ENCODE data around the gene C6orf132. TPM values are rescaled to one million over a fixed set of nuclear protein-coding genes. Genes with fewer than 3 reads are reported as not detected.
A peak's percentile ranks its signal among the peaks of the same experiment; 100 is the strongest.

Gene C6orf132
- total RNA-seq, 1 donor: 4.3 TPM

GRCh38 chr6:42179945-42180313 lies 37.5 kb upstream of the C6orf132 start:
- TF ChIP-seq CTCF (IDR thresholded peaks at IDR 0.05; ENCODE audit: insufficient read depth, low read depth, low read length): no peak
- no peak for DNase-seq (ENCODE audit: low read depth)
- H3K4me3 ChIP-seq (ENCODE audit: low read depth, low read length): no peak overlapping the region

DNA sequence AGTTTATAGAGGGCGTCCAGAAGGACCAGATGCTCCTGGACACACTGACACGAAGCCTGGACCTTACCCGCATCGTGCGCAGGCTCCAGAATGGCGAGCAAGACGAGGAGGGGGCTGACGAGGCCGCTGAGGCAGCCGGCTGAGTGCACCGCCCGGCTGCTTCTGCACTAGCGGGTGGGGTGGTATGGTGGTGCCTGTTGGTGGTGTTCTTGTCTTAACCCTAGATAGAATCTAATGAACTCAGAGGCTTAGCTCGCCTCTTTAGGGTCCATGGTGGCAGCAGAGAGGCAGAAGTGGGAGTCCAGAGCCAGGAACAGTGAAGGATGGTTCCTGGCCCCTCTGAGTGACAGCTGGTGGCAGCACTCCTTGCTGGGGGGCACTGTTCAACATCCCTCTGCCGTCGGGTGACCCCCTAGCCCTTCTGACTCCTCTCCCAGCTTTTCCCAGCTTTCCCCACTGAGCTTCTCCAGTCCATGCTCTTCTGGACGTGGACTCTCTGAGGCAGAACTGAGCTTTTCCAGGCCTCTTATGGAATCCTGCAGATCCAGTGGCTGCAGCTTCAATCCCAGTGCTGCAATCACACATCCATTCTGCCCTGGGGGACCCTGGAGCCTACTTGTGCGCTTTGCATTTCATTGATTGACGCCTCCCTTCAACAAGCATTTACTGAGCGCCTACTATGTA lies 37.0 kb upstream of the C6orf132 start:
- no peak overlapping the region for H3K4me3 ChIP-seq (ENCODE audit: low read depth, low read length)
- DNase-seq (ENCODE audit: low read depth): no peak
- TF ChIP-seq CTCF (IDR thresholded peaks at IDR 0.05; ENCODE audit: insufficient read depth, low read depth, low read length): no peak

GRCh38 chr6:42177514-42178364 lies 35.3 kb upstream of the C6orf132 start:
- no peak for TF ChIP-seq CTCF (IDR thresholded peaks at IDR 0.05; ENCODE audit: insufficient read depth, low read depth, low read length)
- DNase-seq (ENCODE audit: low read depth): no peak
- peak overlapping the region; percentile 23 for H3K4me3 ChIP-seq (ENCODE audit: low read depth, low read length)

- DNase-seq (ENCODE audit: low read depth): no peak
- TF ChIP-seq CTCF (IDR thresholded peaks at IDR 0.05; ENCODE audit: insufficient read depth, low read depth, low read length): no peak
- H3K4me3 ChIP-seq (ENCODE audit: low read depth, low read length): no peak overlapping the region
These were observed 34.6 kb upstream of the C6orf132 start for GRCh38 chr6:42176981-42177380.

DNA sequence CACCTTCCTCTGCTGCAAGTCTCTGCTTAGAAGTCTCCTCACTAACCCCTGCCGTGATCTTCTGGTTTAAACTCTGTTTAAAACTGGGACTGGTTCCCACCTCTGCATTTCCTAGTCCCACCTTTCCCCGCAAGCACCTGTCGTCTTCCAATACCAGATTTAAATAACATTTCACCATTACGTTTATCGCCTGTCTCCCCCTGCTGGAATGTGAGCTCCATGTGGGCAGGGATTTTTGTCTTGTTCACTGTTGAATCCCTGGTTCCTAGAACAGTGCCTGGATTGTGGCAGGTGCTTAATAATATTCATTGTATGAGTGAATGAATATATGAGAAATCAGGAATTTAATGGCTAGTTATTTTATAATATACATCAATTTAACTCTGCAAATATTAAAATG lies 33.4 kb upstream of the C6orf132 start:
- DNase-seq (ENCODE audit: low read depth): no peak
- no peak overlapping the region for H3K4me3 ChIP-seq (ENCODE audit: low read depth, low read length)
- TF ChIP-seq CTCF (IDR thresholded peaks at IDR 0.05; ENCODE audit: insufficient read depth, low read depth, low read length): peak; percentile 26

- DNase-seq (ENCODE audit: low read depth): no peak
- no peak within 1 kb of the TSS for H3K4me3 ChIP-seq (ENCODE audit: low read depth, low read length)
- no peak for TF ChIP-seq CTCF (IDR thresholded peaks at IDR 0.05; ENCODE audit: insufficient read depth, low read depth, low read length)
These were observed 30.7 kb upstream of the C6orf132 start, which contains the start of gene GUCA1A for GRCh38 chr6:42173101-42173500. TSS of gene GUCA1A (plus strand) at chr6:42173364. CDS start at chr6:42173614, 250 bp downstream.

Data from fibroblast of villous mesenchyme (primary cell).